Erythroblast (primary cell): Measurements from ENCODE around the gene GALNT15.

Source experiments
- DNase-seq, 2 experiments: peaks; one replicate each; lab custom pipeline; 2025; lab: John Stamatoyannopoulos, UW
- GATA1 ChIP-seq: IDR thresholded peaks from 2 replicates; pipeline ENCODE4 v1.6.1; 2011; ENCODE audit warnings: low read depth, mild to moderate bottlenecking, control low read depth, low read length, moderate library complexity
- POLR2A ChIP-seq: IDR thresholded peaks from 2 replicates; pipeline ENCODE4 v1.6.1; 2011; ENCODE audit warnings: mild to moderate bottlenecking, low read length

The GALNT15 gene

DNA sequence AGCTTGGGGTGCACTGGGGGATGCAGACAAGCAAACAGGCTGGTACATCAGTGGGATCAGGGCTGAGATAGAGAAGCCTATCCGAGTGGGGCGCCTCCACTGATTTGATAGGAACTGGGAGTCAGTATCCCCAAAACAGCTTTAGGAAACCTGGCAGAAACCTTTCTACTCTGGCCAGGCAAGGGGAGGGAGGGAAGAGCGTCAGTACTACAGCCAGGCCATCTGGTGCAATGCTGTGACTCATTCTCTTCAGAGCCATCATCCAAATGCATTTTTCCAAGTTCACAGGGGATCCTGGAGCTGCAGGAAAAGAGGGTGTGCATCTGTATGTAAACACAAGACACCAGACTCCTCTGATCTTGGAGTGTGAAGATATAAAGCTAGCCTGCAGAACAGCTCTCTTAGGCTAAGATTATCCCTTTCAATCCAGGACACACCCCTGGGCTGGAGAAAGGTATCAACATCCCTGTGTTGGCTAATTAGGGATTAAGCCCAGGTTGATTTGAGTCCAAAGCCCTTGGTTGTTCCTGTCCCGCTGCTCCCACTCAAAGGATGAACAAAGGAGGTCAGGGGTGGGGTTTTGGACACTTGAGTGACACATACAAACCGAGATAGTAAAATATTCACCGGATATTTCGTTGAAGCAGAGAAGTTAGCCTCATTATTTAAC lies 9.3 kb downstream of the GALNT15 start:
- TF ChIP-seq GATA1 = no peak
- TF ChIP-seq POLR2A = no peak
- no peak for DNase-seq

- DNase-seq = no peak
- no peak for TF ChIP-seq GATA1
- no peak for TF ChIP-seq POLR2A
Observed at GRCh38 chr3:16186086-16186485, 11.6 kb downstream of the GALNT15 start.

GRCh38 chr3:16186565-16186964 lies 12.1 kb downstream of the GALNT15 start:
- DNase-seq = no peak
- TF ChIP-seq POLR2A = no peak
- no peak for TF ChIP-seq GATA1

- no peak for DNase-seq
- TF ChIP-seq GATA1 (no peak), POLR2A (no peak)
Observed at GRCh38 chr3:16187213-16187790, 12.8 kb downstream of the GALNT15 start.

DNA sequence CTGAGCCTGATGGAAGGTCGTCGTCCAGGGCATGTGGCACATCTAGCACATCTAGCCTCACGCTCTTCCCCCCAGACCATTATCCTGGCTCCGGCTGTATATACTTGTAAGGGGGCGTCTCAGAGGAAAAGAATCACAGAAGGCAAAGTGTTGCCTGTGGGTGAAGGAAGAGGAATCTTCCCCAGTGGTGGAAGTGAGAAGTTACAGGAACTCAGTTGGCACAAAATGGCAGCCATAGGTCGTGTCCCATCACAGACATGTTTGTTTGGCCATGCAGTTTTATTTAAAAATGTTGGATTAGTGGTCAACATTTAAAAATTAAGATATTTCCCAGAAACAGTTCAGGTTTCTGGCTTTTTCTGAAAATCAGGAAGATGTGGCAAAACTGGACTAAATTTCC lies 13.6 kb downstream of the GALNT15 start:
- DNase-seq = no peak
- no peak for TF ChIP-seq GATA1
- TF ChIP-seq POLR2A = no peak

DNA sequence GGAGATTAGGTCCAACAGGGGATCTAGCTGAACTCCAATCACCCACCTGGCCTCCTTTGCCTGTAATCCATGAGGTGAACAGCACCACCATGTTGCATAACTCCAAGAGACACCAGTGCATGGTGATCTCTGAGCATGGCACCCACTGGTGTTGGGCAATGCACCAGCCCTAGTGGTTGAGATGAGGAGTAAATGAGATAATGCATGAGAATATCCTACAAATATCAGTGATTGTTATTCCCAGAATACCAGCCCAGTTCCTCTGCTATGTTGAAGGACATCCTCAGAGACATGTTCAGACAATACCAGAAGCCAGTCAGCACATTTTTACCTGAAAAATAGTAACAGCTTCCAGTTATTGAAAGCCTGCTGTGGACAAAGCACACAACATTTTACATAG lies 14.7 kb downstream of the GALNT15 start:
- DNase-seq = no peak
- TF ChIP-seq GATA1 (no peak), POLR2A (no peak)

DNA sequence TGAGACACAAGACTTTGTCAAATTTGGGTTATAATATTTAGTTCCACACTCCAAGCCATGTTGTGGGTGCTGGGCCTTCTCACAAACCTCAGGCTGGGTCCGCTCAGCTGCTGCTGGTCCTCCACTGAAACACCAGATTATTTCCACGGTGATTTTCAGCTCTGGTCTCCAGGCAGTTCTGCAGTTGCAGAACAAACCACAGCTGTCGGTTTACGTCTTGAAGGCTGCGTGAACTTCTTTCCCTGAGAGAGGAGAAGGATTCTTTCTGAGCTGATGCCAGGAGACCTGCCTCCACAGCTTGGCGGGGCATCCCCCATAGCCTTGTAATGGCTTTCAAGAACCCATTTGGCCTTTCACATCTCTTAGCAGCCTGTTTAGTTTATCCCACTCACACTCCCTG lies 16.2 kb downstream of the GALNT15 start:
- DNase-seq = no peak
- TF ChIP-seq POLR2A (no peak), GATA1 (no peak)

DNA sequence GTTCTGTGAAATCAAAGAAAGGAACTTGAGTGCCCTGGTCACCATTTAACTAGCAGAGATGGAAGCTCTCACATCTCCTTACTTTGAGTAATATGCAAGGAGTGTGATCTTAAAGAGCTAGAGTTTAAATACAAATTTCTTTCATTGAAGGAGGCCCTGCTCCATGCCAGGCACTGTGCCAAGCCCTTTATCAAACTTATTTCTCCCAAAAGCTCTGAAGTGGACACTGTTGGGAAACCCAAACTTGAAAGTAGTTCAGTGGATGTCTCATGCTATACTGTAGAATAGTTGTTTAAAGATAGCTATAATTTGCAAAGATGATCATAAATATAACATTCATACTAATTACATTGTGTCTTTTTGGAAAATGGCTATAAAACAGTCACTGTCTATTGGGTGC lies 17.1 kb downstream of the GALNT15 start:
- TF ChIP-seq POLR2A (no peak), GATA1 (no peak)
- no peak for DNase-seq

- TF ChIP-seq GATA1 = no peak
- TF ChIP-seq POLR2A = no peak
- no peak for DNase-seq
Observed at GRCh38 chr3:16192176-16192811, 17.8 kb downstream of the GALNT15 start.

- DNase-seq = no peak
- TF ChIP-seq POLR2A (no peak), GATA1 (no peak)
Observed at GRCh38 chr3:16198427-16198826, 23.9 kb downstream of the GALNT15 start.

- TF ChIP-seq GATA1 (no peak), POLR2A (no peak)
- no peak for DNase-seq
Observed at GRCh38 chr3:16199769-16200168, 25.3 kb downstream of the GALNT15 start.

DNA sequence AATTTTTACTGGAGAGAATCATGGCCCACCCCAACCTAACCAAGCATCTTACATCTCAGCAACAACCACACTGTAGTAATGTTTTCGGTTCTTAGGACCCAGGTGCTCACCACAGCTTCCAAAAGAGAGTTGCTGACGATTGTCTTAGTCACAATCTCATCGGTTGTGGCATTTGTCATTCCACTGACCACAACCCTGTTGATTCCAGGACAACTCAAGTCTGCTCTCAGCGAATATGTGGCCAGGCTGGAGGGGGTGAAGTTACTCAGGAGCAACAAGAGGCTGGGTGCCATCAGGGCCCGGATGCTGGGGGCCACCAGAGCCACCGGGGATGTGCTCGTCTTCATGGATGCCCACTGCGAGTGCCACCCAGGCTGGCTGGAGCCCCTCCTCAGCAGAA lies 25.9 kb downstream of the GALNT15 start:
- DNase-seq = no peak

GRCh38 chr3:16203031-16203430 lies 28.6 kb downstream of the GALNT15 start:
- DNase-seq = no peak
- TF ChIP-seq POLR2A (no peak), GATA1 (no peak)

More for the DNA sequence above, 25.9 kb downstream of the GALNT15 start:
- TF ChIP-seq POLR2A = no peak
- TF ChIP-seq GATA1 = no peak

DNA sequence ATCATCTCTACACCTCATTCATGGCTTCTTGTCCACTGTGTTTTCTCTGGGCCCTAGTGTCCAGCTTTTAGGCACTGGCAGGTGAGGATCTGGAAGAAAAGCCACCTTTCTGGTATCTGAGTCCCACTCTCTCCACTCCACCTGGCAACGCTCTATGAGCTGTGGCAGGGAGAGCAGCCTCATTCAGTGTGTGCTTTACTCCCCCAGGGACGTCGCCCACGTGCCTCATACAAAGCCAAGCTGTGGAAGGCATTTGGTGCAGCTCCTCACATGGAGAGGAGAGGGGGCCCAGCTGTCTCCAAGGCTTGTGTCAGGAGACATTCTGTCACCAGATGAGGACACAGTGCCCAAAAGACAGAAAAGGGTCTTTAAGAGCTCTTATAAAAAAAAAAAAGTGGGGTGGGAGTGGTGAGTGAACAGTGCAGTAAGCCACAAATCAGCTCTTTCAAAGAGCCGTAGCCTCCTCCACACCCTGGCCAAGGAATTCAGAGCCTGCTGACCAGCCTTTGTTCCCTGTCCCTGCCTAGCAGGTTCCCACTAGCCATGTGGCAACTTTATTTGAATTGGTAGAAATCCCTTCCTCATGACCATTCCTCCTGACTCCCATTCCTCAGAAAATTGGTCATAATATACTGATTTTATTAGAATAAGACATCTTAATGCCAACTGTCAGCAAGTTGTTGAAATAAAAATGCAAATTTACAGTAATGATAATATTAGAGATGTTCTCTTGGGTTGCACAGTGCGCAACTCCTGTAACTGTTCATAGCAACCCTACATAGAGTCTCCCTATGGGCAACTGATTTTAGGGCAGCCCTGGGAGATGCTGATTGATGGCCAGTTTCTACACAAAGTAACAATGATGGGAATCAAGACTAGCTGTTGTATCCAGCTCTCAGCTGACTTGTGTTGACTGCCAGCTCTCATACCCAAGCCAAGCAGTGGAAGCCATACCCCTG lies 29.5 kb downstream of the GALNT15 start:
- DNase-seq = no peak
- TF ChIP-seq POLR2A = no peak
- TF ChIP-seq GATA1 = no peak

DNA sequence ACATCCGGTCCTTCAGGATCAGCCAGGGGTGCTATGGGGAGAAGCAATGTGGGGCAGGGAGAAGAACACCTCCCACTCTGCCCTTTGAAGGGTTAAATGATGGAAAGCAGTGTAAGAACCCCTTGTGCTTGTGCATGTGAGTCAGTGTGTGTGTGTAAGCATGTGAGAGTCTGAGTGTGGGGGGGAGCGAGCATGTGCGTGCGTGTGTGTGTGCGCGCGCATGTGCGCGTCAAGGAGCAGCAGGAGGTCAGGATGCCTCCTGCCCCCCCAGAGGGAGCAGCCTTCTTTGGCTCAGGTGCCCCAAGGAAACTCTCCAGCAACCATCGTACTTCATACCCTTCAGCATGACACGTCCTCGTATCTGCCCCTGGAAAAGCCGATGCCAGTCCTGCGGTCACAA lies 30.3 kb downstream of the GALNT15 start:
- DNase-seq = no peak

More for the DNA sequence above, 30.3 kb downstream of the GALNT15 start:
- TF ChIP-seq POLR2A (no peak), GATA1 (no peak)
